GM23338 (cell line): ENCODE measurements around the gene LDHD.
"Not testable (repeated sequence)": the region's sequence is repeated elsewhere in the genome, so short reads cannot be mapped to it uniquely, and the experiment has no call there.

Source experiments
- CREB1 ChIP-seq: fragments of 250-450 bp; sonication (Bioruptor Pico); IDR thresholded peaks from 2 replicates; pipeline ENCODE4 v1.5.0; 2020; ENCODE audit warnings: low read depth, mild to moderate bottlenecking, moderate library complexity
- EZH2 ChIP-seq: fragments of 200-600 bp; sonication (generic); IDR thresholded peaks from one replicate; pipeline ENCODE4 v1.8.0; 2017; ENCODE audit warnings: antibody characterized with exemption, mild to moderate bottlenecking, low read depth; ENCODE audit not compliant: unreplicated experiment
- EZH2phosphoT487 ChIP-seq: fragments of 200-600 bp; sonication (generic); IDR thresholded peaks from one replicate; pipeline ENCODE4 v1.8.1; 2018; ENCODE audit warnings: antibody characterized with exemption; ENCODE audit not compliant: unreplicated experiment
- JUNB ChIP-seq: IDR thresholded peaks from one replicate; pipeline ENCODE4 v1.6.1; 2016; ENCODE audit warnings: antibody characterized with exemption; ENCODE audit not compliant: unreplicated experiment
- NANOG ChIP-seq: IDR thresholded peaks from 2 replicates; pipeline ENCODE4 v1.6.1; 2016; ENCODE audit warnings: antibody characterized with exemption, borderline replicate concordance
- POLR2AphosphoS5 ChIP-seq: IDR thresholded peaks from 2 replicates; pipeline ENCODE4 v1.6.1; 2016; ENCODE audit warnings: antibody characterized with exemption, low read depth
- REST ChIP-seq: IDR thresholded peaks from one replicate; pipeline ENCODE4 v1.6.1; 2018; ENCODE audit warnings: antibody characterized with exemption; ENCODE audit not compliant: unreplicated experiment
- STAT1 ChIP-seq: IDR thresholded peaks from one replicate; pipeline ENCODE4 v1.6.1; 2016; ENCODE audit warnings: antibody characterized with exemption; ENCODE audit not compliant: unreplicated experiment
- ZNF114 ChIP-seq: fragments of 250-450 bp; sonication (Bioruptor Pico); IDR thresholded peaks from 2 replicates; pipeline ENCODE4 v1.5.0; 2020; ENCODE audit warnings: mild to moderate bottlenecking, moderate library complexity
- ZNF331 ChIP-seq: fragments of 250-450 bp; sonication (Bioruptor Pico); IDR thresholded peaks from 2 replicates; pipeline ENCODE4 v1.5.0; 2020; ENCODE audit warnings: low read depth, mild to moderate bottlenecking, moderate library complexity
- TF ChIP-seq, protein P1 (sequence below), 2 experiments: fragments of 200-600 bp in 1 of 2; sonication (generic) in 1 of 2; conservative IDR thresholded peaks; 2 replicates each; pipeline versions ENCODE4 v1.5.1 to v1.6.1; 2016 to 2017; ENCODE audit warnings: antibody characterized with exemption in 2 of 2, low read depth in 2 of 2, mild to moderate bottlenecking in 2 of 2, moderate library complexity in 1 of 2
- TF ChIP-seq, protein P2 (sequence below): fragments of 250-450 bp; sonication (Bioruptor Pico); IDR thresholded peaks from 2 replicates; pipeline ENCODE4 v1.5.0; 2020; ENCODE audit warnings: mild to moderate bottlenecking, moderate library complexity
- TF ChIP-seq, protein P3 (sequence below): IDR thresholded peaks from 2 replicates; pipeline ENCODE4 v1.6.1; 2016; ENCODE audit warnings: antibody characterized with exemption

GRCh38 chr16:75129421-75130149 lies 13.0 kb upstream of the LDHD start:
- TF ChIP-seq, protein P1, sequence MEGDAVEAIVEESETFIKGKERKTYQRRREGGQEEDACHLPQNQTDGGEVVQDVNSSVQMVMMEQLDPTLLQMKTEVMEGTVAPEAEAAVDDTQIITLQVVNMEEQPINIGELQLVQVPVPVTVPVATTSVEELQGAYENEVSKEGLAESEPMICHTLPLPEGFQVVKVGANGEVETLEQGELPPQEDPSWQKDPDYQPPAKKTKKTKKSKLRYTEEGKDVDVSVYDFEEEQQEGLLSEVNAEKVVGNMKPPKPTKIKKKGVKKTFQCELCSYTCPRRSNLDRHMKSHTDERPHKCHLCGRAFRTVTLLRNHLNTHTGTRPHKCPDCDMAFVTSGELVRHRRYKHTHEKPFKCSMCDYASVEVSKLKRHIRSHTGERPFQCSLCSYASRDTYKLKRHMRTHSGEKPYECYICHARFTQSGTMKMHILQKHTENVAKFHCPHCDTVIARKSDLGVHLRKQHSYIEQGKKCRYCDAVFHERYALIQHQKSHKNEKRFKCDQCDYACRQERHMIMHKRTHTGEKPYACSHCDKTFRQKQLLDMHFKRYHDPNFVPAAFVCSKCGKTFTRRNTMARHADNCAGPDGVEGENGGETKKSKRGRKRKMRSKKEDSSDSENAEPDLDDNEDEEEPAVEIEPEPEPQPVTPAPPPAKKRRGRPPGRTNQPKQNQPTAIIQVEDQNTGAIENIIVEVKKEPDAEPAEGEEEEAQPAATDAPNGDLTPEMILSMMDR (conservative IDR thresholded peaks at IDR 0.05; ENCODE audit: low read depth in 2 of 2), result not testable (repeated sequence)
- not testable (repeated sequence) for TF ChIP-seq EZH2; JUNB; REST; POLR2AphosphoS5; NANOG; EZH2phosphoT487; STAT1; CREB1 (CRISPR knock-in tag); ZNF114 (CRISPR knock-in tag); ZNF331
- TF ChIP-seq, protein P2, sequence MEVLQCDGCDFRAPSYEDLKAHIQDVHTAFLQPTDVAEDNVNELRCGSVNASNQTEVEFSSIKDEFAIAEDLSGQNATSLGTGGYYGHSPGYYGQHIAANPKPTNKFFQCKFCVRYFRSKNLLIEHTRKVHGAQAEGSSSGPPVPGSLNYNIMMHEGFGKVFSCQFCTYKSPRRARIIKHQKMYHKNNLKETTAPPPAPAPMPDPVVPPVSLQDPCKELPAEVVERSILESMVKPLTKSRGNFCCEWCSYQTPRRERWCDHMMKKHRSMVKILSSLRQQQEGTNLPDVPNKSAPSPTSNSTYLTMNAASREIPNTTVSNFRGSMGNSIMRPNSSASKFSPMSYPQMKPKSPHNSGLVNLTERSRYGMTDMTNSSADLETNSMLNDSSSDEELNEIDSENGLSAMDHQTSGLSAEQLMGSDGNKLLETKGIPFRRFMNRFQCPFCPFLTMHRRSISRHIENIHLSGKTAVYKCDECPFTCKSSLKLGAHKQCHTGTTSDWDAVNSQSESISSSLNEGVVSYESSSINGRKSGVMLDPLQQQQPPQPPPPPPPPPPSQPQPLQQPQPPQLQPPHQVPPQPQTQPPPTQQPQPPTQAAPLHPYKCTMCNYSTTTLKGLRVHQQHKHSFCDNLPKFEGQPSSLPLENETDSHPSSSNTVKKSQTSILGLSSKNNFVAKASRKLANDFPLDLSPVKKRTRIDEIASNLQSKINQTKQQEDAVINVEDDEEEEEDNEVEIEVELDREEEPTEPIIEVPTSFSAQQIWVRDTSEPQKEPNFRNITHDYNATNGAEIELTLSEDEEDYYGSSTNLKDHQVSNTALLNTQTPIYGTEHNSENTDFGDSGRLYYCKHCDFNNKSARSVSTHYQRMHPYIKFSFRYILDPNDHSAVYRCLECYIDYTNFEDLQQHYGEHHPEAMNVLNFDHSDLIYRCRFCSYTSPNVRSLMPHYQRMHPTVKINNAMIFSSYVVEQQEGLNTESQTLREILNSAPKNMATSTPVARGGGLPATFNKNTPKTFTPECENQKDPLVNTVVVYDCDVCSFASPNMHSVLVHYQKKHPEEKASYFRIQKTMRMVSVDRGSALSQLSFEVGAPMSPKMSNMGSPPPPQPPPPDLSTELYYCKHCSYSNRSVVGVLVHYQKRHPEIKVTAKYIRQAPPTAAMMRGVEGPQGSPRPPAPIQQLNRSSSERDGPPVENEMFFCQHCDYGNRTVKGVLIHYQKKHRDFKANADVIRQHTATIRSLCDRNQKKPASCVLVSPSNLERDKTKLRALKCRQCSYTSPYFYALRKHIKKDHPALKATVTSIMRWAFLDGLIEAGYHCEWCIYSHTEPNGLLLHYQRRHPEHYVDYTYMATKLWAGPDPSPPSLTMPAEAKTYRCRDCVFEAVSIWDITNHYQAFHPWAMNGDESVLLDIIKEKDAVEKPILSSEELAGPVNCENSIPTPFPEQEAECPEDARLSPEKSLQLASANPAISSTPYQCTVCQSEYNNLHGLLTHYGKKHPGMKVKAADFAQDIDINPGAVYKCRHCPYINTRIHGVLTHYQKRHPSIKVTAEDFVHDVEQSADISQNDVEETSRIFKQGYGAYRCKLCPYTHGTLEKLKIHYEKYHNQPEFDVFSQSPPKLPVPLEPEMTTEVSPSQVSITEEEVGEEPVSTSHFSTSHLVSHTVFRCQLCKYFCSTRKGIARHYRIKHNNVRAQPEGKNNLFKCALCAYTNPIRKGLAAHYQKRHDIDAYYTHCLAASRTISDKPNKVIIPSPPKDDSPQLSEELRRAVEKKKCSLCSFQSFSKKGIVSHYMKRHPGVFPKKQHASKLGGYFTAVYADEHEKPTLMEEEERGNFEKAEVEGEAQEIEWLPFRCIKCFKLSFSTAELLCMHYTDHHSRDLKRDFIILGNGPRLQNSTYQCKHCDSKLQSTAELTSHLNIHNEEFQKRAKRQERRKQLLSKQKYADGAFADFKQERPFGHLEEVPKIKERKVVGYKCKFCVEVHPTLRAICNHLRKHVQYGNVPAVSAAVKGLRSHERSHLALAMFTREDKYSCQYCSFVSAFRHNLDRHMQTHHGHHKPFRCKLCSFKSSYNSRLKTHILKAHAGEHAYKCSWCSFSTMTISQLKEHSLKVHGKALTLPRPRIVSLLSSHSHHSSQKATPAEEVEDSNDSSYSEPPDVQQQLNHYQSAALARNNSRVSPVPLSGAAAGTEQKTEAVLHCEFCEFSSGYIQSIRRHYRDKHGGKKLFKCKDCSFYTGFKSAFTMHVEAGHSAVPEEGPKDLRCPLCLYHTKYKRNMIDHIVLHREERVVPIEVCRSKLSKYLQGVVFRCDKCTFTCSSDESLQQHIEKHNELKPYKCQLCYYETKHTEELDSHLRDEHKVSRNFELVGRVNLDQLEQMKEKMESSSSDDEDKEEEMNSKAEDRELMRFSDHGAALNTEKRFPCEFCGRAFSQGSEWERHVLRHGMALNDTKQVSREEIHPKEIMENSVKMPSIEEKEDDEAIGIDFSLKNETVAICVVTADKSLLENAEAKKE, result not testable (repeated sequence)
- TF ChIP-seq, protein P3, sequence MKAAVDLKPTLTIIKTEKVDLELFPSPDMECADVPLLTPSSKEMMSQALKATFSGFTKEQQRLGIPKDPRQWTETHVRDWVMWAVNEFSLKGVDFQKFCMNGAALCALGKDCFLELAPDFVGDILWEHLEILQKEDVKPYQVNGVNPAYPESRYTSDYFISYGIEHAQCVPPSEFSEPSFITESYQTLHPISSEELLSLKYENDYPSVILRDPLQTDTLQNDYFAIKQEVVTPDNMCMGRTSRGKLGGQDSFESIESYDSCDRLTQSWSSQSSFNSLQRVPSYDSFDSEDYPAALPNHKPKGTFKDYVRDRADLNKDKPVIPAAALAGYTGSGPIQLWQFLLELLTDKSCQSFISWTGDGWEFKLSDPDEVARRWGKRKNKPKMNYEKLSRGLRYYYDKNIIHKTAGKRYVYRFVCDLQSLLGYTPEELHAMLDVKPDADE, result not testable (repeated sequence)
